Adrenal gland (tissue), 12 donors: ENCODE results near the gene MEGF11. TPM values are rescaled to one million over a fixed set of nuclear protein-coding genes. Genes with fewer than 3 reads are reported as not detected.
A peak's percentile ranks its signal among the peaks of the same experiment; 100 is the strongest.

ENCODE experiments used
- DNase-seq, 7 donors: peaks; one replicate each; pipeline ENCODE4 v3.0.0-alpha.2; 2019 to 2020
- H3K27ac ChIP-seq, 5 donors: fragments of 200-600 bp; sonication (generic) in 4 of 5; 1 replicate in 3 of 5; 2 replicates in 2 of 5; pipeline versions ENCODE4 v1.5.1 to v1.8.0; 2016 to 2020; ENCODE audit warnings: mild to moderate bottlenecking in 1 of 5
- H3K27me3 ChIP-seq: fragments of 200-600 bp; 2 replicates; pipeline ENCODE4 v1.8.0; 2021
- H3K36me3 ChIP-seq, 2 donors: fragments of 200-600 bp; replicated peaks in 1 of 2; 1 replicate in 1 of 2; 2 replicates in 1 of 2; pipeline versions ENCODE4 v1.5.1 to v1.8.0; 2018 to 2022
- H3K4me1 ChIP-seq, 2 donors: fragments of 200-600 bp; replicated peaks in 1 of 2; 1 replicate in 1 of 2; 2 replicates in 1 of 2; pipeline versions ENCODE4 v1.5.1 to v1.8.0; 2018 to 2021
- H3K4me3 ChIP-seq, 4 donors: fragments of 200-600 bp; sonication (generic) in 3 of 4; one replicate each; pipeline ENCODE4 v1.5.1; 2016 to 2018
- H3K9me3 ChIP-seq, 3 donors: fragments of 200-600 bp; sonication (generic) in 1 of 3; replicated peaks in 1 of 3; 1 replicate in 2 of 3; 2 replicates in 1 of 3; pipeline versions ENCODE4 v1.5.1 to v1.8.0; 2016 to 2021
- POLR2A ChIP-seq, 2 donors: fragments of 450-650 bp; IDR thresholded peaks; one replicate each; pipeline ENCODE4 v1.6.1; 2017; ENCODE audit warnings: antibody characterized with exemption in 2 of 2, mild to moderate bottlenecking in 2 of 2, moderate library complexity in 1 of 2
- WGBS, 4 donors: extraction: QIAGEN DNeasy Blood & Tissue Kit in 2 of 4; methylation state at CpG; one replicate each; pipeline versions ENCODE4 v1.1.5 to v1.1.7; 2013 to 2017; 5-methylcytosine and 5-hydroxymethylcytosine counted together
- intact Hi-C, 2 donors: fragments of 100-400 bp; cut with DNase I; formaldehyde crosslinking; loops; one replicate each; pipeline versions ENCODE4 v1.14.1 to v1.15.0; 2022 to 2023
- polyA plus RNA-seq, 3 donors: library from polyadenylated mRNA; stranded (reverse); fragments of 200-250 nt in 2 of 3; fragments of 350-450 nt in 1 of 3; fragmentation: Illumina TruSeq in 1 of 3; extraction: RNeasy Lipid Tissue Mini Kit (QIAGEN cat#74804) in 1 of 3; gene quantifications; one replicate each; pipeline ENCODE4 v1.2.3, GENCODE V29; 2013 to 2014
- total RNA-seq, 9 donors: library from RNA; depleted of rRNA in 4 of 9; stranded (reverse); fragments of >200 nt in 4 of 9; fragments of 120-200 nt in 1 of 9; fragmentation: NEBNext Ultra II Directional in 1 of 9; extraction: Animal tissue kit (Norgen Biotek cat#: 25700) in 1 of 9; gene quantifications; one replicate each; pipeline versions ENCODE4 v1.1.0 to v1.2.4, GENCODE V29; 2013 to 2023
- TF ChIP-seq, protein P1 (sequence below), 6 experiments: fragments of 450-650 bp in 4 of 6; fragments of 200-600 bp in 2 of 6; sonication (generic) in 1 of 6; IDR thresholded peaks; 1 replicate in 5 of 6; 2 replicates in 1 of 6; pipeline versions ENCODE4 v1.5.1 to v1.8.0; 2016 to 2021; ENCODE audit warnings: antibody characterized with exemption in 6 of 6, mild to moderate bottlenecking in 2 of 6, moderate library complexity in 1 of 6
- donor health status: healthy with polysubstance abuse.
- donor health status: Bipolar disorder and iron deficiency.
- donor health status: DM: yes; HTN: yes; CAD: no.
- donor health status: DM: no; HTN: no; CAD: no.
- donor health status: DM: no; HTN: no; CAD: no.
- donor health status: DM: yes; HTN: yes; CAD: no.

MEGF11 gene
- total and polyA plus RNA-seq, 12 donors, result 0.04 to 0.98 (median 0.14) TPM; not detected in 5

DNA sequence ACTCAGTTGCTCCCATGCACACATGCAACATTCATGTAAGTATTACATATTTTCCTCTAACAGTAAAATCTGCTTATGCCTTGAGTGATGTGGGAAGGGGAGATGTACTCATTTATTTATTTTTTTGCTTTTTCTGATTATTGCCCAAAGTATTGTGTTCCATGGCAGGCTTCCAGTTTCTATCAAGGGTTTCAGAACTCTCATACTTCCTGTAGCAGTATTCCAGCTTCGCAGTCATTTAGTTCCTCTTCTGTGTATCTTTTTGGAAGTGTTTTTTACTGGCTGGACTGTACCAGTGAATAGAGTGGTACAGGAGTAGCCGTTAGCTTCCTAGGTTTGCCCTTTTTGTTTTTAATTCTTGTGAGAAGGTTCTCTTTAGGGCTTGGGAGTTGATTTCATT is 357.3 kb downstream of the MEGF11 start:
- 42 to 69% (median 58%) methylated on average over 2 of the region's 2 CpGs for WGBS, 4 donors

DNA sequence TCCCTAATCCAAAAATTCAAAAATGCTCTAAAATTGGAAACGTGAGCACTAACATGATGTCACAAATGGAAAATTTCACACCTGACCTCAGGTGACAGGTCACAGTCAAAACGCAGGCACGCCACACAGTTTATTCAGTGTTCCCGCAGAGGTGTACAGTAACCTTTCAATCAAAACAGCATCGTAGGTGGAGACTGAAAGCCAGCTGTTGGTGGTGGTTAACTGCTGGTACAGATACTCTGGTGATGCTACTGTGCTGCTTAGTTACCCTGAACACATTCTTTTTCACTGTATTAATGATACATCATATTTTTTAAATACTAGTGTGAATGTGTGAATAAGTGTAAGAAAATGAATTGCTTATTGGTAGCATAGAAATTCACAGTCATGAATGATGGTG is 360.5 kb downstream of the MEGF11 start:
- TF ChIP-seq POLR2A (IDR thresholded peaks at IDR 0.05), result no peak
- TF ChIP-seq, protein P1, sequence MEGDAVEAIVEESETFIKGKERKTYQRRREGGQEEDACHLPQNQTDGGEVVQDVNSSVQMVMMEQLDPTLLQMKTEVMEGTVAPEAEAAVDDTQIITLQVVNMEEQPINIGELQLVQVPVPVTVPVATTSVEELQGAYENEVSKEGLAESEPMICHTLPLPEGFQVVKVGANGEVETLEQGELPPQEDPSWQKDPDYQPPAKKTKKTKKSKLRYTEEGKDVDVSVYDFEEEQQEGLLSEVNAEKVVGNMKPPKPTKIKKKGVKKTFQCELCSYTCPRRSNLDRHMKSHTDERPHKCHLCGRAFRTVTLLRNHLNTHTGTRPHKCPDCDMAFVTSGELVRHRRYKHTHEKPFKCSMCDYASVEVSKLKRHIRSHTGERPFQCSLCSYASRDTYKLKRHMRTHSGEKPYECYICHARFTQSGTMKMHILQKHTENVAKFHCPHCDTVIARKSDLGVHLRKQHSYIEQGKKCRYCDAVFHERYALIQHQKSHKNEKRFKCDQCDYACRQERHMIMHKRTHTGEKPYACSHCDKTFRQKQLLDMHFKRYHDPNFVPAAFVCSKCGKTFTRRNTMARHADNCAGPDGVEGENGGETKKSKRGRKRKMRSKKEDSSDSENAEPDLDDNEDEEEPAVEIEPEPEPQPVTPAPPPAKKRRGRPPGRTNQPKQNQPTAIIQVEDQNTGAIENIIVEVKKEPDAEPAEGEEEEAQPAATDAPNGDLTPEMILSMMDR (IDR thresholded peaks at IDR 0.05), result no peak
- WGBS, 4 donors, result 90 to 92% (median 92%) methylated on average over 5 of the region's 5 CpGs

More for the DNA sequence above, 357.3 kb downstream of the MEGF11 start:
- TF ChIP-seq, protein P1 (IDR thresholded peaks at IDR 0.05), result no peak
- no peak for TF ChIP-seq POLR2A (IDR thresholded peaks at IDR 0.05)
- intact Hi-C loops, result no loop called here
- peaks cover 0 to 10% of the 10 kb centered on the region in 2 donors for H3K36me3 ChIP-seq
- H3K27ac ChIP-seq, result peak overlapping the region in 1 of 5 donors; percentile 20
- no peak for DNase-seq
- H3K4me3 ChIP-seq, result no peak overlapping the region
- H3K4me1 ChIP-seq, result peaks cover 14 to 20% of the 10 kb centered on the region in 2 donors
- no peaks in the 10 kb centered on the region for H3K27me3 ChIP-seq
- H3K9me3 ChIP-seq, result no peaks in the 10 kb centered on the region

DNA sequence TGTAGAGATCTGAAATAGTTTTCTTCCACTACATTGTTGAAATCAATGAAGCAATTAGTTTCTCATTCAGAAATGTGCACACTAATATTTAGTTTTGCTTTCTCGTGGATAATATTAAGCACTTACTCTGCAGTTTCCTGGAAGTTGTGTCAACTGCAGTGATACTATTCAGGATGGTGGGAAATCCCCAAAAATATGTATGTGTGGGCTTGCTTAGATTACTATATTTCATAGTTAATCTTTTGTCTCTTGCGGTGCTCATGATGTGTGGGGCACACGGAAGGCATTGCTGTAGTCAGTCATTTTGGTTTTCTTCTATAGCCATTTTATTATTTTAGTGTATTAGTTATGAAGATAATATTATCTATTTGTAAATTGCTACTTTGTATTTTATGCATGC is 364.6 kb downstream of the MEGF11 start:
- no peaks in the 10 kb centered on the region for H3K27me3 ChIP-seq
- peaks cover 3 to 8% of the 10 kb centered on the region in 2 donors for H3K4me1 ChIP-seq
- no peak overlapping the region for H3K27ac ChIP-seq
- TF ChIP-seq, protein P1 (IDR thresholded peaks at IDR 0.05), result no peak
- TF ChIP-seq POLR2A (IDR thresholded peaks at IDR 0.05), result no peak
- H3K9me3 ChIP-seq, result no peaks in the 10 kb centered on the region
- 79 to 80% (median 79%) methylated on average over 3 of the region's 3 CpGs for WGBS, 4 donors
- H3K4me3 ChIP-seq, result no peak overlapping the region
- H3K36me3 ChIP-seq, result peaks cover 0 to 45% of the 10 kb centered on the region in 2 donors
- intact Hi-C loops, result no loop called here
- DNase-seq, result no peak

More for the DNA sequence above, 360.5 kb downstream of the MEGF11 start:
- Histone ChIP-seq H3K27me3 (no peaks in the 10 kb centered on the region), H3K27ac (no peak overlapping the region), H3K36me3 (peaks cover 0 to 21% of the 10 kb centered on the region in 2 donors), H3K4me3 (no peak overlapping the region), H3K4me1 (peaks cover 14 to 17% of the 10 kb centered on the region in 2 donors), H3K9me3 (no peaks in the 10 kb centered on the region)
- intact Hi-C loops, result no loop called here
- DNase-seq, result no peak

DNA sequence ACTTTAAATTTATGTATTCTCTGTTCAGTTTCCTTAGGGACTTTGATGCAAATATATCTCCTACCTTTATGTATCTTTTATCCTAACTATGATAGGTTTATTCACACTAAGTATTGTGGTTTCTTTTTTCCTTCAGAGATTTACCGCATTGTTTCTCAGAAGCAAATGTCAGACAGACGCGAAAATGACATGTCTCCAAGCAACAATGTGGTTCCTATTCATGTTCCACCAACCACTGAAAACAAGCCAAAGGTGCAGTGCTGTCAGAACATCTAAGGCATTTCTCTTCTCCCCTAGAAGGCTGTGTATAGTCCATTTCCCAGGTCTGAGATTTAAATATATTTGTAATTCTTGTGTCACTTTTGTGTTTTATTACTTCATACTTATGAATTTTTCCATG is 366.0 kb downstream of the MEGF11 start:
- TF ChIP-seq POLR2A (IDR thresholded peaks at IDR 0.05), result no peak
- TF ChIP-seq, protein P1 (IDR thresholded peaks at IDR 0.05), result no peak

More for the DNA sequence above, 366.0 kb downstream of the MEGF11 start:
- no peak overlapping the region for H3K4me3 ChIP-seq
- 84 to 90% (median 87%) methylated on average over 3 of the region's 3 CpGs for WGBS, 4 donors
- no peaks in the 10 kb centered on the region for H3K9me3 ChIP-seq
- H3K27me3 ChIP-seq, result no peaks in the 10 kb centered on the region
- intact Hi-C loops, result no loop called here
- DNase-seq, result no peak
- peaks cover 13 to 22% of the 10 kb centered on the region in 2 donors for H3K4me1 ChIP-seq
- H3K36me3 ChIP-seq, result peaks cover 0 to 45% of the 10 kb centered on the region in 2 donors
- no peak overlapping the region for H3K27ac ChIP-seq
